ENCODE data around the gene CTXN1. TPM values are rescaled to one million over a fixed set of nuclear protein-coding genes. Genes with fewer than 3 reads are reported as not detected.

The CTXN1 gene
- total RNA-seq, 1 experiment from 2014 or later, result 54.5 TPM

GRCh38 chr19:7955696-7956095 lies 29.8 kb upstream of the CTXN1 start:
- Histone ChIP-seq H3K4me1 (replicated peaks; ENCODE audit: insufficient read depth) (no peaks in the 10 kb centered on the region), H3K79me2 (ENCODE audit: low read depth) (no peaks in the 10 kb centered on the region), H3F3A (ENCODE audit: insufficient read depth, low read depth) (peaks cover 32% of the 10 kb centered on the region; the same call in 1 of the 2 replicates), H3K27me3 (ENCODE audit: insufficient read depth, low read depth) (no peaks in the 10 kb centered on the region), H3K9me3 (ENCODE audit: insufficient read depth, low read depth) (no peaks in the 10 kb centered on the region), H4K20me1 (ENCODE audit: insufficient read depth) (0 out of 2 replicates have a peak, but pooled peaks cover 20% of the 10 kb centered on the region), H3K27ac (no peak overlapping the region), H3K9me2 (ENCODE audit: insufficient read depth) (no peaks in the 10 kb centered on the region), H3K36me3 (ENCODE audit: low read depth) (no peaks in the 10 kb centered on the region), H3K4me2 (no peak overlapping the region), H3K4me3 (no peak overlapping the region), H2AFZ (no peak overlapping the region)
- CTCF ChIA-PET, result interaction anchor here (0.7 kb wide), 1 partner anchor 45 kb away, joined by 5 read pairs; no protein-coding TSS in a partner anchor
- intact Hi-C loops (cut with micrococcal nuclease; ENCODE audit: unreplicated experiment), result no loop called here
- DNase-seq, result no peak
- TF ChIP-seq, protein P1, sequence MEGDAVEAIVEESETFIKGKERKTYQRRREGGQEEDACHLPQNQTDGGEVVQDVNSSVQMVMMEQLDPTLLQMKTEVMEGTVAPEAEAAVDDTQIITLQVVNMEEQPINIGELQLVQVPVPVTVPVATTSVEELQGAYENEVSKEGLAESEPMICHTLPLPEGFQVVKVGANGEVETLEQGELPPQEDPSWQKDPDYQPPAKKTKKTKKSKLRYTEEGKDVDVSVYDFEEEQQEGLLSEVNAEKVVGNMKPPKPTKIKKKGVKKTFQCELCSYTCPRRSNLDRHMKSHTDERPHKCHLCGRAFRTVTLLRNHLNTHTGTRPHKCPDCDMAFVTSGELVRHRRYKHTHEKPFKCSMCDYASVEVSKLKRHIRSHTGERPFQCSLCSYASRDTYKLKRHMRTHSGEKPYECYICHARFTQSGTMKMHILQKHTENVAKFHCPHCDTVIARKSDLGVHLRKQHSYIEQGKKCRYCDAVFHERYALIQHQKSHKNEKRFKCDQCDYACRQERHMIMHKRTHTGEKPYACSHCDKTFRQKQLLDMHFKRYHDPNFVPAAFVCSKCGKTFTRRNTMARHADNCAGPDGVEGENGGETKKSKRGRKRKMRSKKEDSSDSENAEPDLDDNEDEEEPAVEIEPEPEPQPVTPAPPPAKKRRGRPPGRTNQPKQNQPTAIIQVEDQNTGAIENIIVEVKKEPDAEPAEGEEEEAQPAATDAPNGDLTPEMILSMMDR (conservative IDR thresholded peaks at IDR 0.05), result no peak
- no peak for TF ChIP-seq EZH2 (IDR thresholded peaks at IDR 0.05; ENCODE audit: low read depth)
- POLR2A ChIA-PET (ENCODE audit: unreplicated experiment), result no interaction called here
- BruUV-seq (replicated peaks), result no TSS peak

DNA sequence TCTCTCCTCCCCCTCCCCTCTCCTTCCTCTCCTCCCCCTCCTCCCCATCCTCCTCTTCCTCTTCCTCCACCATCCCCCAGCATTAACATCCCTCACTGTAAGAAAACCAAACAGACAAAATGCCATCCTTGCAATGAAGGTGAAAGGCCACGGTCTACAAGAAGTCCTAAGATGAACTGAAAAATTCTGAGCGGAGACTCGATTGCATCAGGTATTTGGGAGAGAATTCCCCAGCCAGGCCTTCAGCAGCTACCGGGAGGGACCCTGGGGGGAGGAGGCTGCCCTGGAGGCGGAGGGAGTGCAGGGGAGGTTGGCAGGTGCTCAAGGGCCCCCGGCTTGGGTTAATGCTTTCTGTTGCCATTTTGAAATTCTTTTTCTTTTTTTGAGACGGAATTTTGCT lies 27.6 kb upstream of the CTXN1 start:
- no peak overlapping the region for H3K4me3 ChIP-seq
- no peak overlapping the region for H2AFZ ChIP-seq
- 0 out of 2 replicates have a peak, but pooled peaks cover 7% of the 10 kb centered on the region for H4K20me1 ChIP-seq (ENCODE audit: insufficient read depth)
- no peaks in the 10 kb centered on the region for H3K79me2 ChIP-seq (ENCODE audit: low read depth)
- TF ChIP-seq, protein P1 (conservative IDR thresholded peaks at IDR 0.05), result no peak
- H3K4me1 ChIP-seq (replicated peaks; ENCODE audit: insufficient read depth), result no peaks in the 10 kb centered on the region
- DNase-seq, result no peak
- H3K36me3 ChIP-seq (ENCODE audit: low read depth), result no peaks in the 10 kb centered on the region
- no peaks in the 10 kb centered on the region for H3K9me2 ChIP-seq (ENCODE audit: insufficient read depth)
- intact Hi-C loops (cut with micrococcal nuclease; ENCODE audit: unreplicated experiment), result no loop called here
- H3K4me2 ChIP-seq, result no peak overlapping the region
- H3F3A ChIP-seq (ENCODE audit: insufficient read depth, low read depth), result peaks cover 20% of the 10 kb centered on the region; the same call in 1 of the 2 replicates
- BruUV-seq (replicated peaks), result no TSS peak
- no peaks in the 10 kb centered on the region for H3K27me3 ChIP-seq (ENCODE audit: insufficient read depth, low read depth)
- ChIA-PET CTCF (no interaction called here), POLR2A (ENCODE audit: unreplicated experiment) (no interaction called here)
- H3K9me3 ChIP-seq (ENCODE audit: insufficient read depth, low read depth), result no peaks in the 10 kb centered on the region
- no peak overlapping the region for H3K27ac ChIP-seq

- no peak overlapping the region for H3K27ac ChIP-seq
- H4K20me1 ChIP-seq (ENCODE audit: insufficient read depth), result 0 out of 2 replicates have a peak, but pooled peaks cover 7% of the 10 kb centered on the region
- peaks cover 20% of the 10 kb centered on the region; the same call in 1 of the 2 replicates for H3F3A ChIP-seq (ENCODE audit: insufficient read depth, low read depth)
- H3K36me3 ChIP-seq (ENCODE audit: low read depth), result no peaks in the 10 kb centered on the region
- ChIA-PET POLR2A (ENCODE audit: unreplicated experiment) (no interaction called here), CTCF (no interaction called here)
- TF ChIP-seq, protein P1 (conservative IDR thresholded peaks at IDR 0.05), result no peak
- TF ChIP-seq EZH2 (IDR thresholded peaks at IDR 0.05; ENCODE audit: low read depth), result no peak
- no peak overlapping the region for H2AFZ ChIP-seq
- H3K4me3 ChIP-seq, result no peak overlapping the region
- H3K9me2 ChIP-seq (ENCODE audit: insufficient read depth), result no peaks in the 10 kb centered on the region
- intact Hi-C loops (cut with micrococcal nuclease; ENCODE audit: unreplicated experiment), result no loop called here
- no peak for DNase-seq
- no peaks in the 10 kb centered on the region for H3K9me3 ChIP-seq (ENCODE audit: insufficient read depth, low read depth)
- no TSS peak for BruUV-seq (replicated peaks)
- H3K27me3 ChIP-seq (ENCODE audit: insufficient read depth, low read depth), result no peaks in the 10 kb centered on the region
- H3K4me2 ChIP-seq, result no peak overlapping the region
- H3K4me1 ChIP-seq (replicated peaks; ENCODE audit: insufficient read depth), result no peaks in the 10 kb centered on the region
- no peaks in the 10 kb centered on the region for H3K79me2 ChIP-seq (ENCODE audit: low read depth)
Measured at GRCh38 chr19:7953060-7953459, 27.1 kb upstream of the CTXN1 start.
